CD14-positive monocyte (primary cell): ENCODE data around the gene TMA7B. TPM values are rescaled to one million over a fixed set of nuclear protein-coding genes. Genes with fewer than 3 reads are reported as not detected.

Source experiments
- DNase-seq, 3 donors: peaks; one replicate each; pipeline ENCODE4 v3.0.0-alpha.2; 2011 to 2022
- H2AFZ ChIP-seq: 2 replicates; pipeline ENCODE4 v1.6.0; 2012; ENCODE audit warnings: mild to moderate bottlenecking, low read depth, low read length, inconsistent platforms; ENCODE audit not compliant: insufficient read depth, poor library complexity, severe bottlenecking
- H3K27ac ChIP-seq, 2 donors: 1 replicate in 1 of 2; 2 replicates in 1 of 2; pipeline ENCODE4 v1.5.1; 2012 to 2013; ENCODE audit warnings: low read length in 2 of 2, control low read depth in 1 of 2, inconsistent platforms in 1 of 2, low read depth in 1 of 2, mild to moderate bottlenecking in 1 of 2
- H3K27me3 ChIP-seq, 2 donors: one replicate each; pipeline versions ENCODE4 v1.6.0 to v1.6.1; 2011 to 2013; ENCODE audit warnings: low read length in 2 of 2; ENCODE audit not compliant: control insufficient read depth in 2 of 2, insufficient read depth in 2 of 2
- H3K36me3 ChIP-seq, 2 donors: replicated peaks in 1 of 2; 1 replicate in 1 of 2; 2 replicates in 1 of 2; pipeline versions ENCODE4 v1.5.1 to v1.6.1; 2012 to 2013; ENCODE audit warnings: low read length in 2 of 2, control low read depth in 1 of 2, inconsistent platforms in 1 of 2, mild to moderate bottlenecking in 1 of 2; ENCODE audit not compliant: insufficient read depth in 2 of 2, control insufficient read depth in 1 of 2
- H3K4me1 ChIP-seq, 2 donors: 1 replicate in 1 of 2; 2 replicates in 1 of 2; pipeline versions ENCODE4 v1.5.1 to v1.6.1; 2012 to 2013; ENCODE audit warnings: low read length in 2 of 2, control low read depth in 1 of 2, inconsistent platforms in 1 of 2, mild to moderate bottlenecking in 1 of 2, moderate library complexity in 1 of 2; ENCODE audit not compliant: insufficient read depth in 2 of 2, control insufficient read depth in 1 of 2
- H3K4me2 ChIP-seq: replicated peaks from 2 replicates; pipeline ENCODE3; 2012; ENCODE audit warnings: low read length, moderate library complexity, mild to moderate bottlenecking; ENCODE audit not compliant: poor library complexity, severe bottlenecking; ENCODE audit errors: extremely low read depth
- H3K4me3 ChIP-seq, 3 experiments: fragments of 200-600 bp in 1 of 3; sonication (generic) in 1 of 3; replicated peaks in 1 of 3; 1 replicate in 2 of 3; 2 replicates in 1 of 3; pipeline ENCODE4 v1.5.1; 2011 to 2013; ENCODE audit warnings: low read length in 3 of 3, mild to moderate bottlenecking in 3 of 3, control low read depth in 2 of 3, low read depth in 2 of 3, inconsistent platforms in 1 of 3, moderate library complexity in 1 of 3
- H3K79me2 ChIP-seq: 2 replicates; pipeline ENCODE4 v1.6.0; 2012; ENCODE audit warnings: mild to moderate bottlenecking, control low read depth, inconsistent platforms, low read length, moderate library complexity; ENCODE audit not compliant: insufficient read depth
- H3K9ac ChIP-seq: 2 replicates; pipeline ENCODE4 v1.6.0; 2017; ENCODE audit warnings: low read length, mild to moderate bottlenecking; ENCODE audit not compliant: insufficient read depth, poor library complexity, severe bottlenecking
- H3K9me3 ChIP-seq, 2 donors: replicated peaks in 1 of 2; 1 replicate in 1 of 2; 2 replicates in 1 of 2; pipeline versions ENCODE4 v1.5.1 to v1.6.1; 2012 to 2013; ENCODE audit warnings: low read length in 2 of 2, control low read depth in 1 of 2; ENCODE audit not compliant: control insufficient read depth in 1 of 2, insufficient read depth in 1 of 2
- H4K20me1 ChIP-seq: 2 replicates; pipeline ENCODE4 v1.6.0; 2012; ENCODE audit warnings: mild to moderate bottlenecking, low read length, control low read depth, moderate library complexity; ENCODE audit not compliant: insufficient read depth
- H3K27ac Mint-ChIP-seq, 7 donors: one replicate each; pipeline ENCODE4 v1.8.0; 2020; ENCODE audit warnings: mild to moderate bottlenecking in 7 of 7, mixed read lengths in 7 of 7, moderate library complexity in 6 of 7, inconsistent platforms in 2 of 7
- H3K27me3 Mint-ChIP-seq, 3 donors: one replicate each; pipeline ENCODE4 v1.8.0; 2021 to 2022; ENCODE audit warnings: low read depth in 3 of 3, mild to moderate bottlenecking in 3 of 3, mixed read lengths in 3 of 3, moderate library complexity in 3 of 3, inconsistent platforms in 1 of 3
- H3K36me3 Mint-ChIP-seq, 2 donors: one replicate each; pipeline ENCODE4 v1.8.0; 2020; ENCODE audit warnings: mixed read lengths in 2 of 2, inconsistent platforms in 1 of 2, mild to moderate bottlenecking in 1 of 2
- H3K4me1 Mint-ChIP-seq: one replicate; pipeline ENCODE4 v1.8.0; 2020; ENCODE audit warnings: mild to moderate bottlenecking, mixed read lengths
- H3K4me3 Mint-ChIP-seq, 2 donors: one replicate each; pipeline ENCODE4 v1.8.0; 2020; ENCODE audit warnings: mild to moderate bottlenecking in 2 of 2, mixed read lengths in 2 of 2, moderate library complexity in 1 of 2
- H3K9me3 Mint-ChIP-seq, 7 donors: one replicate each; pipeline ENCODE4 v1.8.0; 2020 to 2022; ENCODE audit warnings: mixed read lengths in 7 of 7, mild to moderate bottlenecking in 6 of 7, moderate library complexity in 6 of 7, inconsistent platforms in 2 of 7
- CTCF ChIP-seq: fragments of 200-600 bp; IDR thresholded peaks from one replicate; pipeline ENCODE4 v1.8.0; 2022; ENCODE audit warnings: antibody characterized with exemption, mild to moderate bottlenecking
- WGBS: methylation state at CpG from one replicate; pipeline ENCODE4 v1.1.5; 2013; ENCODE audit warnings: missing lambda C conversion rate; ENCODE audit not compliant: insufficient coverage; 5-methylcytosine and 5-hydroxymethylcytosine counted together
- intact Hi-C, 2 donors: fragments of 100-400 bp; cut with micrococcal nuclease; formaldehyde crosslinking; loops; one replicate each; pipeline versions ENCODE4 v1.15.0 to v1.15.1; 2023
- polyA plus RNA-seq, 3 donors: library from polyadenylated mRNA; depleted of rRNA in 1 of 3; unstranded in 2 of 3; stranded (reverse) in 1 of 3; fragments of 300-500 nt in 2 of 3; fragments of >200 nt in 1 of 3; fragmentation: Illumina TruSeq in 2 of 3; gene quantifications; 1 replicate in 2 of 3; 2 replicates in 1 of 3; pipeline ENCODE4 v1.2.3, GENCODE V29; 2012 to 2021

Gene TMA7B
- polyA plus RNA-seq, 3 donors: 0.13 TPM; not detected in 2

- Mint-ChIP-seq H3K36me3 (peaks cover 5 to 6% of the 10 kb centered on the region in 2 donors), H3K9me3 (no peaks in the 10 kb centered on the region), H3K4me1 (peaks cover 21% of the 10 kb centered on the region), H3K27ac (no peak overlapping the region), H3K4me3 (no peak overlapping the region), H3K27me3 (peaks cover 17 to 32% (median 18%) of the 10 kb centered on the region in 3 donors)
- TF ChIP-seq CTCF: no peak
- Histone ChIP-seq H4K20me1 (no peaks in the 10 kb centered on the region), H3K4me2 (no peak overlapping the region), H3K27ac (no peak overlapping the region), H3K9me3 (no peaks in the 10 kb centered on the region), H3K9ac (no peak overlapping the region), H3K36me3 (no peaks in the 10 kb centered on the region), H3K79me2 (no peaks in the 10 kb centered on the region), H3K27me3 (peaks cover 0 to 15% of the 10 kb centered on the region in 2 donors), H3K4me3 (no peak overlapping the region), H3K4me1 (peaks cover 10 to 16% of the 10 kb centered on the region in 2 donors), H2AFZ (no peak overlapping the region)
- intact Hi-C loops: loop anchor here in 1 of 2 donors (5.0 kb wide), 1 partner anchor 36 kb away; no protein-coding TSS in a partner anchor
- 80% methylated on average over 2 of the region's 6 CpGs for WGBS
- no peak for DNase-seq
Observed at GRCh38 chr22:40002935-40003715, 42.9 kb downstream of the TMA7B start.

- 88% methylated on average over 5 of the region's 6 CpGs for WGBS
- peaks cover 0 to 23% of the 10 kb centered on the region in 2 donors for H3K27me3 ChIP-seq
- H3K27me3 Mint-ChIP-seq: peaks cover 20 to 40% (median 24%) of the 10 kb centered on the region in 3 donors
- peaks cover 9 to 10% of the 10 kb centered on the region in 2 donors for H3K36me3 Mint-ChIP-seq
- H3K27ac ChIP-seq: no peak overlapping the region
- intact Hi-C loops: loop anchor here in 1 of 2 donors (5.0 kb wide), 1 partner anchor 38 kb away; no protein-coding TSS in a partner anchor
- no peaks in the 10 kb centered on the region for H3K36me3 ChIP-seq
- H3K9ac ChIP-seq: no peak overlapping the region
- no peak overlapping the region for H3K4me2 ChIP-seq
- DNase-seq: no peak
- no peaks in the 10 kb centered on the region for H4K20me1 ChIP-seq
- no peak overlapping the region for H3K4me3 ChIP-seq
- H3K4me1 ChIP-seq: peaks cover 21 to 33% of the 10 kb centered on the region in 2 donors
- H3K4me1 Mint-ChIP-seq: peaks cover 38% of the 10 kb centered on the region
- no peaks in the 10 kb centered on the region for H3K79me2 ChIP-seq
- H2AFZ ChIP-seq: no peak overlapping the region
- no peak for TF ChIP-seq CTCF
- H3K4me3 Mint-ChIP-seq: no peak overlapping the region
- peaks cover 0 to 2% (median 0%) of the 10 kb centered on the region in 7 donors for H3K9me3 Mint-ChIP-seq
- no peak overlapping the region for H3K27ac Mint-ChIP-seq
- H3K9me3 ChIP-seq: no peaks in the 10 kb centered on the region
Observed at GRCh38 chr22:40004836-40005235, 44.6 kb downstream of the TMA7B start.
